DOHH2 (cell line): Measurements from ENCODE around the gene IQSEC1.

Experiments
- EZH2phosphoT487 ChIP-seq: fragments of 200-600 bp; sonication (generic); IDR thresholded peaks from 2 replicates; pipeline ENCODE4 v1.6.1; 2017; ENCODE audit warnings: borderline replicate concordance, mild to moderate bottlenecking, antibody characterized with exemption, low read length, moderate library complexity, mixed read lengths
- TF ChIP-seq, protein P1 (sequence below): fragments of 200-600 bp; sonication (generic); IDR thresholded peaks from one replicate; pipeline ENCODE4 v1.5.1; 2014; ENCODE audit warnings: antibody characterized with exemption, mild to moderate bottlenecking, low read depth, low read length; ENCODE audit not compliant: poor library complexity, severe bottlenecking

DNA sequence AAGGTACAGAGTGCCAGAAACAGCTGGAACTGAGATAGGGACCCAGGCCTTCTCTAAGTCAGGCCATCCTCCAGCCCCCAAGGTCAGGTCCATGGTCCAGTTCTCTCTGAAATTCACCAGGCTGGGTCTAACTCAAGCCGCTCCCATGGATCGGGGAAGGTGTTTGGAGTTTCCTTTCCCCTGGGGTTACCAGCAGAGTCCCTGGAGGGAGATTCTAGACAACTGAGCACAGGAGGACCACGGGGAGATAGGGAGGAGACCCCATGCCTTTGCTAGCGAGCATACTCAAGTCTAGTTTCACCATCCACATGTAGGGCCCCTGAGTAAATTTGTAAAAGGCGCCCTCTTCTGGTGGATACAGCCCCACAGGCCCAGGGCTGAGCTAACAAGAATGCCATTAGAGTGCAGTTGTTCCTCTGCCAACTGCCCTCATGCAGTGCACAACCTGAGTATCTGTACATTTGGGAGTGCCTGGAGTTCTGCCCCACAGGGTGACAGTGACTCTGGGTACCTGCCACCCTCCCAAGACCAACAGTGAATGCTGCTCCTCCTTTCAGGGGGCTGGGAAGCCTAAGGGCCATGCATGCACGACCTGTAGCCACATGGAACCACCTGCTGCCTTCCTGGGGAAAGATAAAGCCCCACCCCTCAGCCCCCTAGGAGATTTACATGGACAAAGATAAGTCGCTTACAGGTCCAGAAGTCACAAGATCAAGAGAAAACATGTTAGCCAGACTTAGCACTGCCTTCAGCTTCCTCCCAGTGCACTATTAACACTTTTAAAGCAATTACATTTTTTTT, 89.0 kb downstream of the IQSEC1 start:
- TF ChIP-seq, protein P1, sequence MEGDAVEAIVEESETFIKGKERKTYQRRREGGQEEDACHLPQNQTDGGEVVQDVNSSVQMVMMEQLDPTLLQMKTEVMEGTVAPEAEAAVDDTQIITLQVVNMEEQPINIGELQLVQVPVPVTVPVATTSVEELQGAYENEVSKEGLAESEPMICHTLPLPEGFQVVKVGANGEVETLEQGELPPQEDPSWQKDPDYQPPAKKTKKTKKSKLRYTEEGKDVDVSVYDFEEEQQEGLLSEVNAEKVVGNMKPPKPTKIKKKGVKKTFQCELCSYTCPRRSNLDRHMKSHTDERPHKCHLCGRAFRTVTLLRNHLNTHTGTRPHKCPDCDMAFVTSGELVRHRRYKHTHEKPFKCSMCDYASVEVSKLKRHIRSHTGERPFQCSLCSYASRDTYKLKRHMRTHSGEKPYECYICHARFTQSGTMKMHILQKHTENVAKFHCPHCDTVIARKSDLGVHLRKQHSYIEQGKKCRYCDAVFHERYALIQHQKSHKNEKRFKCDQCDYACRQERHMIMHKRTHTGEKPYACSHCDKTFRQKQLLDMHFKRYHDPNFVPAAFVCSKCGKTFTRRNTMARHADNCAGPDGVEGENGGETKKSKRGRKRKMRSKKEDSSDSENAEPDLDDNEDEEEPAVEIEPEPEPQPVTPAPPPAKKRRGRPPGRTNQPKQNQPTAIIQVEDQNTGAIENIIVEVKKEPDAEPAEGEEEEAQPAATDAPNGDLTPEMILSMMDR, result peak; percentile 94
- no peak for TF ChIP-seq EZH2phosphoT487
